Left ventricle myocardium inferior (tissue), 1 donor: ENCODE measurements around the gene PROSER3. TPM values are rescaled to one million over a fixed set of nuclear protein-coding genes. Genes with fewer than 3 reads are reported as not detected.

Source experiments
- DNase-seq: peaks from one replicate; pipeline ENCODE4 v3.0.0-alpha.2; 2020
- H3K27ac ChIP-seq: fragments of 200-600 bp; replicated peaks from 2 replicates; pipeline ENCODE4 v1.8.0; 2021
- H3K27me3 ChIP-seq: fragments of 200-600 bp; 2 replicates; pipeline ENCODE4 v1.8.0; 2021; ENCODE audit warnings: low read depth
- H3K36me3 ChIP-seq: fragments of 200-600 bp; 2 replicates; pipeline ENCODE4 v1.8.0; 2021
- H3K4me1 ChIP-seq: fragments of 200-600 bp; 2 replicates; pipeline ENCODE4 v1.8.0; 2021
- H3K4me3 ChIP-seq: fragments of 200-600 bp; 2 replicates; pipeline ENCODE4 v1.8.0; 2021; ENCODE audit warnings: mild to moderate bottlenecking, moderate library complexity
- H3K9me3 ChIP-seq: fragments of 200-600 bp; replicated peaks from 2 replicates; pipeline ENCODE4 v1.8.0; 2021
- CTCF ChIP-seq: fragments of 200-600 bp; IDR thresholded peaks from 2 replicates; pipeline ENCODE4 v1.8.0; 2021; ENCODE audit warnings: antibody characterized with exemption, mild to moderate bottlenecking, borderline replicate concordance
- intact Hi-C: fragments of 100-400 bp; cut with micrococcal nuclease; formaldehyde crosslinking; loops from one replicate; pipeline ENCODE4 v1.11.0; 2022
- total RNA-seq: library from RNA; stranded (reverse); fragmentation: NEBNext Ultra II Directional; extraction: Animal tissue kit (Norgen Biotek cat#: 25700); gene quantifications from one replicate; pipeline ENCODE4 v1.2.1, GENCODE V29; 2021
- donor health status: DM: no; HTN: yes; CAD: no; lungs with severe emphysema.

Gene PROSER3
- total RNA-seq, 1 donor from 2014 or later: 4.8 TPM

GRCh38 chr19:35752746-35753350 lies 5.1 kb upstream of the PROSER3 start:
- H3K4me1 ChIP-seq: peaks cover 63% of the 10 kb centered on the region
- intact Hi-C loops: no loop called here
- H3K9me3 ChIP-seq: no peaks in the 10 kb centered on the region
- H3K27ac ChIP-seq: no peak overlapping the region
- H3K4me3 ChIP-seq: no peak overlapping the region
- no peak for DNase-seq
- TF ChIP-seq CTCF: no peak
- no peaks in the 10 kb centered on the region for H3K27me3 ChIP-seq
- H3K36me3 ChIP-seq: peaks cover 19% of the 10 kb centered on the region

GRCh38 chr19:35753634-35754369 lies 4.2 kb upstream of the PROSER3 start:
- Histone ChIP-seq H3K9me3 (no peaks in the 10 kb centered on the region), H3K4me3 (no peak overlapping the region), H3K27ac (peak overlapping the region; percentile 99), H3K36me3 (peaks cover 19% of the 10 kb centered on the region), H3K4me1 (peaks cover 65% of the 10 kb centered on the region), H3K27me3 (no peaks in the 10 kb centered on the region)
- TF ChIP-seq CTCF: no peak
- DNase-seq: no peak
- intact Hi-C loops: no loop called here

- Histone ChIP-seq H3K27ac (peak overlapping the region; percentile 99), H3K36me3 (peaks cover 19% of the 10 kb centered on the region), H3K4me3 (peak overlapping the region; percentile 100), H3K9me3 (no peaks in the 10 kb centered on the region), H3K27me3 (no peaks in the 10 kb centered on the region), H3K4me1 (peaks cover 65% of the 10 kb centered on the region)
- no peak for TF ChIP-seq CTCF
- DNase-seq: no peak
- intact Hi-C loops: no loop called here
Measured at GRCh38 chr19:35754370-35755130, 3.4 kb upstream of the PROSER3 start.

GRCh38 chr19:35755131-35755549 lies 2.8 kb upstream of the PROSER3 start:
- no peaks in the 10 kb centered on the region for H3K27me3 ChIP-seq
- DNase-seq: no peak
- peak overlapping the region; percentile 100 for H3K4me3 ChIP-seq
- peak overlapping the region; percentile 99 for H3K27ac ChIP-seq
- H3K9me3 ChIP-seq: no peaks in the 10 kb centered on the region
- intact Hi-C loops: no loop called here
- peaks cover 59% of the 10 kb centered on the region for H3K4me1 ChIP-seq
- peaks cover 19% of the 10 kb centered on the region for H3K36me3 ChIP-seq
- TF ChIP-seq CTCF: no peak

- intact Hi-C loops: no loop called here
- peaks cover 19% of the 10 kb centered on the region for H3K36me3 ChIP-seq
- H3K27me3 ChIP-seq: no peaks in the 10 kb centered on the region
- peak overlapping the region; percentile 100 for H3K4me3 ChIP-seq
- H3K9me3 ChIP-seq: no peaks in the 10 kb centered on the region
- H3K4me1 ChIP-seq: peaks cover 56% of the 10 kb centered on the region
- H3K27ac ChIP-seq: peak overlapping the region; percentile 99
- TF ChIP-seq CTCF: no peak
- DNase-seq: peak; percentile 90
Measured at GRCh38 chr19:35755550-35756376, 2.2 kb upstream of the PROSER3 start.
